ENCODE measurements around the gene CYP3A4.
"Not testable (repeated sequence)": the region's sequence is repeated elsewhere in the genome, so short reads cannot be mapped to it uniquely, and the experiment has no call there.

Gene CYP3A4

DNA sequence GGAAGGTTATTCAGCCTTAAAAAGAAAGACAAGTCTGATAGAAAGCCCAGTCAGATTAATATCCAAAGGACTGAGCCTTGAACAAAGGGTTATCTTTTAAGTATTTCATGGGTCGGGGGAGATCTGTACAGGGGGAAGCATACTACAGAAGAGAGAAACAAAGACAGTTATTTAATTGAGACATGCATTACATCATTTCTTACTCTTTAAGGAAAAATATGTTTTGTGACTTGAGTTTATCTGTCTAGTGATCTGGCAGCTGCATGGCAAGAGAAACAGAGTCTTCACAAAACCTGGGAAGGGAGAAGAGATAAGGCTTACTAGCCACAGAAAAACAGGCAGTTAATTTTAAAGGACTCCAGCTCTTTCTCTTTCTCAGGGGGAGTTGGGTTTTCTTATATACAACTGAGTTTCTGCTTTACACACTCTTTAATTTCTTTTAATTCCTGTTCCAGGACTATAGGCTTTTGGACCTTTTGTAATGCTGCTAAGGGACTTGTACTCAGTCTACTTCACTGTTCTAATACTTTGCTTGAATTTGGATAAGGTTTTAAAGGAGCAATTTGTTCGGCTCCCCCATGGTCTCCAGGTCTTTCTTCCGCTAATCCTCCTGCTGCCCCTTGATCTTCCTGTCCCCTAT is 23.0 kb upstream of the CYP3A4 start:
- H3K4me3 ChIP-seq (ENCODE audit: low read depth, low read length): no peak overlapping the region
- TF ChIP-seq, protein P1, sequence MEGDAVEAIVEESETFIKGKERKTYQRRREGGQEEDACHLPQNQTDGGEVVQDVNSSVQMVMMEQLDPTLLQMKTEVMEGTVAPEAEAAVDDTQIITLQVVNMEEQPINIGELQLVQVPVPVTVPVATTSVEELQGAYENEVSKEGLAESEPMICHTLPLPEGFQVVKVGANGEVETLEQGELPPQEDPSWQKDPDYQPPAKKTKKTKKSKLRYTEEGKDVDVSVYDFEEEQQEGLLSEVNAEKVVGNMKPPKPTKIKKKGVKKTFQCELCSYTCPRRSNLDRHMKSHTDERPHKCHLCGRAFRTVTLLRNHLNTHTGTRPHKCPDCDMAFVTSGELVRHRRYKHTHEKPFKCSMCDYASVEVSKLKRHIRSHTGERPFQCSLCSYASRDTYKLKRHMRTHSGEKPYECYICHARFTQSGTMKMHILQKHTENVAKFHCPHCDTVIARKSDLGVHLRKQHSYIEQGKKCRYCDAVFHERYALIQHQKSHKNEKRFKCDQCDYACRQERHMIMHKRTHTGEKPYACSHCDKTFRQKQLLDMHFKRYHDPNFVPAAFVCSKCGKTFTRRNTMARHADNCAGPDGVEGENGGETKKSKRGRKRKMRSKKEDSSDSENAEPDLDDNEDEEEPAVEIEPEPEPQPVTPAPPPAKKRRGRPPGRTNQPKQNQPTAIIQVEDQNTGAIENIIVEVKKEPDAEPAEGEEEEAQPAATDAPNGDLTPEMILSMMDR (IDR thresholded peaks at IDR 0.05; ENCODE audit: low read depth, low read length, missing control alignments): no peak
- DNase-seq (ENCODE audit: low read depth): no peak
- in situ Hi-C loops (cut with HindIII; ENCODE audit: low sequenced_read_pairs): no loop called here

DNA sequence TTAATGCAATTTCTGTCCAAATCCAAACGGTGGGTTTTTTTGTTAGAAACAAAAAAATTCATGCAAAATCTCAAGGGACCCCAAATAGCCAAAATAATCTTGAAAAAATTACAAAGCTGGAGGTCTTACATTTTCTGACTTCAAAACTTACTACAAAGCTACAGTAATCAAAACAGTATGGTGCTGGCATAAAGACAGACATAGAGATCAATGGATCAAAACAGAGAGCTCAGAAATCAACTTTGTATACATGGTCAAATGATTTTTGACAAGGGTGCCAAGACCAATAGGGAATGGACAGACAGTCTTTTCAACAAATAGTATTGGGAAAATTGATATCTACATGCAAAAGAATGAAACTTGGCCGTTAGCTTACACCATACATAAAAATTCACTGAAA is 21.7 kb upstream of the CYP3A4 start:
- DNase-seq (ENCODE audit: low read depth): no peak
- in situ Hi-C loops (cut with HindIII; ENCODE audit: low sequenced_read_pairs): no loop called here
- H3K4me3 ChIP-seq (ENCODE audit: low read depth, low read length): no peak overlapping the region
- TF ChIP-seq, protein P1 (IDR thresholded peaks at IDR 0.05; ENCODE audit: low read depth, low read length, missing control alignments): no peak

DNA sequence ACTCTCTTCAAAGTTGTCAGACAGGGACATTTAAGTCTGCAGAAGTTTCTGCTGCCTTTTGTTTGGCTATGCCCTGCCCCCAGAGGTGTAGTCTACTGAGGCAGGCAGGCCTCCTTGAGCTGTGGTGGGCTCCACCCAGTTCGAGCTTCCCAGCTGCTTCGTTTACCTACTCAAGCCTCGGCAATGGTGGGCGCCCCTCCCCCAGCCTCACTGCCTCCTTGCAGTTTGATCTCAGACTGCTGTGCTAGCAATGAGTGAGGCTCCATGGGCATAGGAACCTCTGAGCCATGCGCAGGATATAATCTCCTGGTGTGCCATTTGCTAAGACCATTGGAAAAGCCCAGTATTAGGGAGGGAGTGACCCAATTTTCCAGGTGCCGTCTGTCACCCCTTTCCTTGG is 19.1 kb upstream of the CYP3A4 start:
- H3K4me3 ChIP-seq (ENCODE audit: low read depth, low read length); DNase-seq (ENCODE audit: low read depth); in situ Hi-C loops (cut with HindIII; ENCODE audit: low sequenced_read_pairs): not testable (repeated sequence)

DNA sequence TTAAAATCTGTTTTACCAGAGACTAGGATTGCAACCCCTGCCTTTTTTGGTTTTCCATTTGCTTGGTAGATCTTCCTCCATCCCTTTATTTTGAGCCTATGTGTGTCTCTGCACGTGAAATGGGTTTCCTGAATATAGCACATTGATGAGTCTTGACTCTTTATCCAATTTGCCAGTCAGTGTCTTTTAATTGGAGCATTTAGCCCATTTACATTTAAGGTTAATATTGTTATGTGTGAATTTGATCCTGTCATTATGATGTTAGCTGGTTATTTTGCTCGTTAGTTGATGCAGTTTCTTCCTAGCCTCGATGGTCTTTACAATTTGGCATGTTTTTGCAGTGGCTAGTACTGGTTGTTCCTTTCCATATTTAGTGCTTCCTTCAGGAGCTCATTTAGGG is 17.4 kb upstream of the CYP3A4 start:
- DNase-seq (ENCODE audit: low read depth); in situ Hi-C loops (cut with HindIII; ENCODE audit: low sequenced_read_pairs); H3K4me3 ChIP-seq (ENCODE audit: low read depth, low read length): not testable (repeated sequence)

DNA sequence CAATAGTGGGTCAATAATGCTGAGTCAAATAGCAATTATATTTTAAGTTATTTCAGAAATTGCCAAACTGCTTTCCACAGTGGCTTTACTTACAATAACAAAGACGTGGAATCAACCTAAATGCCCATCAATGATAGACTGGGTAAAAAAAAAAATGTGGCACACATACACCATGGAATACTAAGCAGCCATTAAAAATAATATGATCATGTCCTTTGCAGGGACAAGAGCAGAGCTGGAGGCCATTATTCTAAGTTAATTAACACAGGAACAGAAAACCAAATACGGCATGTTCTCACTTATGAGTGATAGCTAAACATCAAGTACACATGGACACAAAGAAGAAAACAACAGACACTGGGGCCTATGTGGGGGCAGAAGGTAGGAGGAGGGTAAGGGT is 15.0 kb upstream of the CYP3A4 start:
- TF ChIP-seq, protein P1 (IDR thresholded peaks at IDR 0.05; ENCODE audit: low read depth, low read length, missing control alignments): no peak
- H3K4me3 ChIP-seq (ENCODE audit: low read depth, low read length): no peak overlapping the region
- DNase-seq (ENCODE audit: low read depth): no peak
- in situ Hi-C loops (cut with HindIII; ENCODE audit: low sequenced_read_pairs): no loop called here

DNA sequence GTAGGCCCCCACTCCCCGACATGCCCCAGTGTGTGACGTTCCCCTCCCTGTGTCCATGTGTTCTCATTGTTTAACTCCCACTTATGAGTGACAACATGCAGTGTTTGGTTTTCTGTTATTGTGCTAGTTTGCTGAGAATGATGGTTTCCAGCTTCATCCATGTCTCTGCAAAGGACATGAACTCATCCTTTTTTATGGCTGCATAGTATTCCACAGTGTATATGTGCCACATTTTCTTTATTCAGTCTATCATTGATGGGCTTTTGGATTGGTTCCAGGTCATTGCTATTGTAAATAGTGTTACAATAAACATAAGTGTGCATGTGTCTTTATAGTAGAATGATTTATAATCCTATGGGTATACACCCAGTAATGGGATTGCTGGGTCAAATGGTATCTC is 11.9 kb upstream of the CYP3A4 start:
- DNase-seq (ENCODE audit: low read depth); H3K4me3 ChIP-seq (ENCODE audit: low read depth, low read length); in situ Hi-C loops (cut with HindIII; ENCODE audit: low sequenced_read_pairs): not testable (repeated sequence)

DNA sequence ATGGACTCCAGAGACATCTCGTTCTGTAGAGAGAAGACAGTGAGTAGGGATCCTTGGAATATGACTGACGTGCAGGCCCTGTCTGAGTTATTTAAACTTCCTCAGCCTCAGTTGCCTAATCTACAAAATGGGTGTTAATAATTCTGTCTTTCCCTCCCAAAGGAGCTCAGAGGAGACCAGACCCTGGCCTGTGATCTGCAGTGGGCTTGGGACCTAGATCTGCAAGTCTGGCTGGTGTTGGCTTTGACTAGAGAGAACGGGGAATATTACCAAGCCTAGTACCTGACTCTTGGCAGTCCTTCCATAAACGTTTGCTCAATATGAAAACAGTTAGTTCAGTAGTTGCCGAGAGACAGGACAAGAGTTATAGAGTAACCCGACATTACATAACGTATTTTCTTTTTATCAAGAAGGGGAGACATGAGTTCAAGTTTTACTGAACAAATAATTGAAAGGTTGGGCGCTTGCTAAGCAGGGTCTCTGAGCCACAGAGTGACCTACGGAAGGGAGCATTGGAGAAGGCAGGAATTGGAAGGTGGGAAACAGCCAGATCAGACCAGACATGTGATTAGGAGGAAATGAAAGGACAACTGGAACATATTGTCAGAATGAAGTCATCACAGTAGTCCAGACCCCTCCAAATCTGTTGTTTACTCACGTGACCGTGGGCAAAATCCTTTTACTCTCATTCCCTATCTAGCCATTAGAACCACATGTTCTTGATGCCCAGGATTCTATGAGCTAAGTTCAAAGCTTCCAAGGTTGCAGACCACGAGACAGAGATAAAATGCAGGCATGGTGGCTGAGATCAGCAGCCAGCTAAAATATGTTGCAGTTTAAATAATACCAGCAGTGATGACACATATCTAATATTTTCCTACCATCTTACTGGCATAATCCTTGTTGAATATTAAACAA is 10.9 kb upstream of the CYP3A4 start:
- no peak for DNase-seq (ENCODE audit: low read depth)
- TF ChIP-seq, protein P1 (IDR thresholded peaks at IDR 0.05; ENCODE audit: low read depth, low read length, missing control alignments): no peak

DNA sequence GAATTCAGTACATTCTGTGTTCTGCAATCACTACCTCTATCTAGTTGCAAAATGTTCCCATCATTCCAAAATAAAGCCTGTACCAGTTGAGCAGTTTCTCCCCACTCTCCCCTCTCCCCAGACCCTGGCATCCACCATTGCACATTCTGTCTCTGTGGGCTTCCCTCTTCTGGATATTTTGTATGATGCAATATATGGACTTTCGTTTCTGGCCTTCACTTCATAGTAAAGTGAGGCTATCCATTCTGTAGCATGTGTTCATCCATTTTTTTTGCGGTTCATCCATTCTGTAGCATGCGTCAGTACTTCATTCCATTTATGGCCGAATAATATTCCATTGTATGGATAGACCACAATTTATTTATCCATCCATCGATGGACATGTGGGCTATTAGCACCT is 9.5 kb upstream of the CYP3A4 start:
- no peak for DNase-seq (ENCODE audit: low read depth)
- H3K4me3 ChIP-seq (ENCODE audit: low read depth, low read length): no peak overlapping the region
- in situ Hi-C loops (cut with HindIII; ENCODE audit: low sequenced_read_pairs): no loop called here
- TF ChIP-seq, protein P1 (IDR thresholded peaks at IDR 0.05; ENCODE audit: low read depth, low read length, missing control alignments): no peak

More for the DNA sequence above, 10.9 kb upstream of the CYP3A4 start:
- in situ Hi-C loops (cut with HindIII; ENCODE audit: low sequenced_read_pairs): no loop called here
- H3K4me3 ChIP-seq (ENCODE audit: low read depth, low read length): no peak overlapping the region
